ENCODE data around the gene ARHGAP19.
"Not testable (repeated sequence)": the region's sequence is repeated elsewhere in the genome, so short reads cannot be mapped to it uniquely, and the experiment has no call there.

Gene ARHGAP19

GRCh38 chr10:97290076-97290475, 2.4 kb downstream of the ARHGAP19 start:
- not testable (repeated sequence) for DNase-seq (ENCODE audit: extremely low read depth in 1 of 2, low read depth in 1 of 2)

GRCh38 chr10:97280783-97281182, 11.7 kb downstream of the ARHGAP19 start:
- DNase-seq (ENCODE audit: extremely low read depth in 1 of 2, low read depth in 1 of 2): no peak

GRCh38 chr10:97279121-97279815, 13.2 kb downstream of the ARHGAP19 start:
- no peak for DNase-seq (ENCODE audit: extremely low read depth in 1 of 2, low read depth in 1 of 2)

GRCh38 chr10:97278491-97278989, 13.9 kb downstream of the ARHGAP19 start:
- no peak for DNase-seq (ENCODE audit: extremely low read depth in 1 of 2, low read depth in 1 of 2)

GRCh38 chr10:97277551-97277950, 14.9 kb downstream of the ARHGAP19 start:
- DNase-seq (ENCODE audit: extremely low read depth in 1 of 2, low read depth in 1 of 2): no peak

- no peak for DNase-seq (ENCODE audit: extremely low read depth in 1 of 2, low read depth in 1 of 2)
Measured at GRCh38 chr10:97274828-97275227, 17.6 kb downstream of the ARHGAP19 start.

GRCh38 chr10:97273700-97274099, 18.7 kb downstream of the ARHGAP19 start:
- DNase-seq (ENCODE audit: extremely low read depth in 1 of 2, low read depth in 1 of 2): no peak

- DNase-seq (ENCODE audit: extremely low read depth in 1 of 2, low read depth in 1 of 2): no peak
Measured at GRCh38 chr10:97270523-97271154, 21.8 kb downstream of the ARHGAP19 start.

GRCh38 chr10:97267671-97268070, 24.8 kb downstream of the ARHGAP19 start:
- no peak for DNase-seq (ENCODE audit: extremely low read depth in 1 of 2, low read depth in 1 of 2)

- not testable (repeated sequence) for DNase-seq (ENCODE audit: extremely low read depth in 1 of 2, low read depth in 1 of 2)
Measured at GRCh38 chr10:97265095-97265494, 27.3 kb downstream of the ARHGAP19 start.

- no peak for DNase-seq (ENCODE audit: extremely low read depth in 1 of 2, low read depth in 1 of 2)
Measured at GRCh38 chr10:97263971-97264370, 28.5 kb downstream of the ARHGAP19 start.

- no peak for DNase-seq (ENCODE audit: extremely low read depth in 1 of 2, low read depth in 1 of 2)
Measured at GRCh38 chr10:97261656-97262055, 30.8 kb downstream of the ARHGAP19 start.

GRCh38 chr10:97261183-97261582, 31.3 kb downstream of the ARHGAP19 start:
- no peak for DNase-seq (ENCODE audit: extremely low read depth in 1 of 2, low read depth in 1 of 2)

GRCh38 chr10:97259119-97259518, 33.3 kb downstream of the ARHGAP19 start:
- no peak for DNase-seq (ENCODE audit: extremely low read depth in 1 of 2, low read depth in 1 of 2)

GRCh38 chr10:97256356-97256755, 36.1 kb downstream of the ARHGAP19 start:
- DNase-seq (ENCODE audit: extremely low read depth in 1 of 2, low read depth in 1 of 2): no peak

GRCh38 chr10:97255512-97256293, 36.7 kb downstream of the ARHGAP19 start:
- no peak for DNase-seq (ENCODE audit: extremely low read depth in 1 of 2, low read depth in 1 of 2)

- no peak for DNase-seq (ENCODE audit: extremely low read depth in 1 of 2, low read depth in 1 of 2)
Measured at GRCh38 chr10:97254694-97255093, 37.7 kb downstream of the ARHGAP19 start.

- no peak for DNase-seq (ENCODE audit: extremely low read depth in 1 of 2, low read depth in 1 of 2)
Measured at GRCh38 chr10:97250952-97251351, 41.5 kb downstream of the ARHGAP19 start.

GRCh38 chr10:97243836-97244235, 48.6 kb downstream of the ARHGAP19 start:
- no peak for DNase-seq (ENCODE audit: extremely low read depth in 1 of 2, low read depth in 1 of 2)

GRCh38 chr10:97238855-97239254, 53.6 kb downstream of the ARHGAP19 start:
- DNase-seq (ENCODE audit: extremely low read depth in 1 of 2, low read depth in 1 of 2): no peak

GRCh38 chr10:97235353-97235752, 57.1 kb downstream of the ARHGAP19 start:
- no peak for DNase-seq (ENCODE audit: extremely low read depth in 1 of 2, low read depth in 1 of 2)

GRCh38 chr10:97234400-97234799, 58.0 kb downstream of the ARHGAP19 start:
- no peak for DNase-seq (ENCODE audit: extremely low read depth in 1 of 2, low read depth in 1 of 2)

All from stimulated activated CD8-positive, alpha-beta memory T cell treated with anti-CD3 and anti-CD28 coated beads, Interleukin-7, amount 100 ng/mL, for 48 hours (primary cell).